Endometrial microvascular endothelial cells (primary cell): ENCODE data around the gene CD274. TPM values are rescaled to one million over a fixed set of nuclear protein-coding genes. Genes with fewer than 3 reads are reported as not detected.
"Not testable (repeated sequence)": the region's sequence is repeated elsewhere in the genome, so short reads cannot be mapped to it uniquely, and the experiment has no call there.

Experiments used
- in situ Hi-C: cut with HindIII; loops from 2 replicates; pipeline ENCODE4 v1.10.0; 2017; ENCODE audit warnings: low sequenced_read_pairs, low pct_unique_long_range_greater_than_20kb; ENCODE audit errors: inconsistent ontology term
- total RNA-seq: library from RNA; depleted of rRNA; stranded (reverse); fragments of >200 nt; gene quantifications from one replicate; pipeline ENCODE4 v1.2.3, GENCODE V29; 2015; ENCODE audit errors: inconsistent ontology term

Gene CD274
- total RNA-seq, 1 donor from 2014 or later: 58.4 TPM

DNA sequence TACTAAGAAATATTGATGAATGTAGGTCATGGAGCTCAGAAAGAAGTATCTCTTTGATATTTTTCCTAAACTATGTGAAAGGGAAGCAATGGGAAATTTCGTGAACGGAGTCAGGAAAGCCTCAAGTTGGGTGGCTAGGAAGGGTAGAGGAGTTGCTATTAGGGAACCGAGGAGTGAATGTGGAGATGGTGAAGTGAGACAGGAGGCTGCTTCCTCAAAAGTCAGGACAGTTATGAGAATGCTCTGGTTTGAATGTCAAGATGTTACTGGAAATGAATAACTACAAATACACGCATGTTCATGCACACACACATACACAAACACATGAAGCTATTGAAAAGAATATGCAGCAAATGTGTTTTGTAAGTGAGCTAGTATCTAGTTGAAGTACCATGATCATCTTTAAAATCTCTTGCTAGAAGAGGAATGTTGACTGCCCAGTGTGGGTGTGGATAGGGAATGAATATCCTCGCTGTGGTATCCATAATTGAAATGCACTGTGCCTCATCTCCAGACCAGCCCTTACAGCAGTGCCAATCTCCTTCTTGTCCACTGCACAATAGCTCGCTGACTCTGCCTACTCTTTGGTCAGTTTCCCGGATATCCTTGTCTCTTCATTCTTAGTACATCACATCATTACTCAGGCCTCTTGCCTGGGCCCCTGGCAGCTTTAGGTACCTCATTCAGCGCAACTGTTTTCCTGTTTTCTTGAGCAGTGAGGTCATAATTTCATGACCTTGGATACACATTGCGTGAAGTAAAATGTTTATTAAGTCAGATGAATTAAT, 38.1 kb downstream of the CD274 start:
- in situ Hi-C loops: no loop called here

DNA sequence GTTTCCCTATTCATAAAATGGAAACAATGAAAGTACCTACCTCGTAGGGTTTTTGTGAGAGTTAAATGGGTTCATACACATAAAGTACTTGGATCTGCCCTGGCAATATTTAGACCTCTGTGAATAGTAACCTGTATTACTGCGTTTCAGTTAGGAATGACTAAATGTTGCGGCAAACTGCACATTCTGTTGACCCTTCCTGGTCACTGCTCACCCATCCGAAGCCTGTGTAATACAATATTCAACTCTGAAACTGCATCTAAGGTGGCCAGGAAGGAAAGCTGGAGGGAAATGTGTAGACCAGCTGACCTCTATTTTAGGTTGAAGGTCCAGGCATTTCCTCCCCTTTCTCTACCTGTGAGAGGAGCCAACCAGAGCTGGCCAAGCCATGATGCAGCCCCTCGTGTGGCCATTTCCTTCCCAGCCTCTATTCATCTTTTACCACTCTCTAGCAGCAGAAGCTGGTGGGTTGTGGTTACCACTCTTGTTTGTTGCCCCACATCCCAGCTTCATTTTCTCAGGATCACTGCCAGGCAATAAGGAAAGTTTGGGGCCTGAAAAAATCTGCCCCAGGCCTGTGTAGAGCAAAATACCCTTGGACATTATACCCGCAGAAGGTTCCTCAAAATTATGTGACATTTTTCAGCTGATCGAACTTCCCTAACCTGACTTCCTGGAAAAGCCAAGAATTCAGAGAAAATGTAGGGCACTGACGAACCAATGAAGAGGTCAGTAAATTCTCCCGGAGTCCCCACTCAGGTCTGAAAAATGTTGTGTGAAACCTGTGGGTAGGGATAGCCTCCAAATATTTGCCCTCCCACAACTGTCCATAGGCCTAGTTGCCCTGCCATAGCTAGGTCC, 39.5 kb downstream of the CD274 start:
- in situ Hi-C loops: no loop called here

DNA sequence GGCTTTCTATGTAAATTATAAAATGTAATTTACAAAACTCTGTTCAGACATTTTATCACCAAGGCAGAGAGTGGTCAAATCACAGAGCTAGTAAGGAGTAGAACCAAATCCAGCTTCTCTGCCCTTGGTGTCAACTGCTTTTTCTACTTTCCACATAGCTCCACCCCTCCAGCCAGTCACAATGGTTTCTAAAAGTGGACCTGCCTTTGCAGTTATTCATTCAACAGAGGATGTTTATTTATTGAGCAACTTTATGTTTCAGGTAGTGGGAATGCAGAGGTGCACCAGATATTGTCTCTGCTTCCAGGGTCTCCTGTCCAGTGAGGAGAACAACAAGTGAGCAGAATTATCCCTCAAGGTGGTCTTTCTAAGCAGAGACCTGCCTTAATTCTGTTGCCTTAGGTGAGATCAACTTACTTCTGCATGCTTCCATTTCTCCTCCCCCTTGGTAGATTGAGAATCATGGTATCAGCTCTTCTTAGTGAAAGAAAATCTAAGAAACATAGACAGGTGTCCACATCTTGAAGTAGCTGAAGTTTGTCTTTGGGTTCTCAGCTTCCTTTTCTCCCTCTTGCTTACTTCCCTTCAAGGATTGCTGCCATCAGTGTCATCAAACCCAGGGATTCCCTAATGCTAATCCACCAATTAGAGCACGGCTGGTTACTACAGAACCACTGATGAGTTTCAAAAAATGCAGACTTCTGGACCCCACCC, 42.8 kb downstream of the CD274 start:
- in situ Hi-C loops: no loop called here

DNA sequence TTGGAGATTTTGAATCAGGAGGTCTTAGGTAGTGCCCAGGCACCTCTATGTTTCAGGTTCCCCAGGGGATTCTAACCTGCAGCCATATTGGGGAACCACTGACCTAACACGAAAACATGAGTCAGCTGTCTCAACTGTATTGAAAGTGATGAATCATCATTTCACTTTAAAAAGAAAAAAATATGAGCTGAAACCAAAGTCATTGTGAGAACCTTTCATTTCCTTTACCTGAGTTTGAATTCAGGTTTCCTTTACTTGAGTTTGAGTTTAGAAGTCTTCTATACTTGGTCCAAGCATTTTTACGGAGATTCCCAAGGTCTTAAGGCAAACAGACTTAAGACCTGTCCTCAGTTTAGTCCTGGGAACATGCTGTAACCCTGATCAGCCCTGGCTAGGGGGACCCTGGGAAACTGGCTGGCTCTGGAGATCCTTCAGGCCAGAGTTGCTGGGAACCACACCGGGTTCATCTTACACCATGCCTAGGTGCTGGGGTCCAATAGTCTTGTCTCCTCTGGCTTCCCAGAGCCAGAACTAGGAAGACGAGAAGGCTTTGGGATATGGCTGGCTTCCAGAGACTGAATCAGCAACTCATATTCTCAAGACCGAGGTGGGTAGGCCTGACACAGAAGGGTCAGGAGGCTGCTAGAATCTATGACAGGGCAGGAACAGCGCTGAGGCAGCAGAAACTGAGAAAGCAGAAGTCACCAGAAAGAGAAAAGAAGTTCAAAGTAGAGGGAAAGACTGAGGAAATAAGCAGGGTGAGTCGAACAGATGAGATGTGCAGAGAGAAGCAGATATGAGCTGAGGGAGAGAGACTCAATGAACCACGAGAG, 43.6 kb downstream of the CD274 start:
- in situ Hi-C loops: no loop called here

DNA sequence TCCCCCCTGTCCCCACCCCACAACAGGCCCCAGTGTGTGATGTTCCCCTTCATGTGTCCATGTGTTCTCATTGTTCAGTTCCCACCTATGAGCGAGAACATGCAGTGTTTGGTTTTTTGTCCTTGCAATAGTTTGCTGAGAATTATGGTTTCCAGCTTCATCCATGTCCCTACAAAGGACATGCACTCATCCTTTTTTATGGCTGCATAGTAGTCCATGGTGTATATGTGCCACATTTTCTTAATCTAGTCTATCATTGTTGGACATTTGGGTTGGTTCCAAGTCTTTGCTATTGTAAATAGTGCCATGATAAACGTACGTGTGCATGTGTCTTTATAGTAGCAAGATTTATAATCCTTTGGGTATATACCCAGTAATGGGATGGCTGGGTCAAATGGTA, 44.4 kb downstream of the CD274 start:
- in situ Hi-C loops: not testable (repeated sequence)

DNA sequence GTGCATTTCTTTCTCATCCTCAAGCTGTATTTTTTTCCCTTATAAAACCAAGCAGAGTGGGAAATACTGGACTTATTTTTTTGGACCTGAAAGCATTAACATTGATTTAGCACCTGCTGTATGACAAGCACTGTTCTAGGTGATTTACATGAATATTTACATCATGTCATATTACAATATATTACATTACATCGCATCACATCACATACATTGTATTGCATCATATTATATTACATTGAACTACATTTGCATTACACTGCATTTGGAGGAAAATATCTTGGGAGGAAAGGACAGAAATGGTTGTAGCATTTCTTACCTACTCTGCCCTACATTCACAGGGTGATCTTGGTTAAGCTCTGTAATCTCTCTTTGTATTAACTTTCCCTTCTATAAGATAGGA, 48.8 kb downstream of the CD274 start:
- in situ Hi-C loops: no loop called here

DNA sequence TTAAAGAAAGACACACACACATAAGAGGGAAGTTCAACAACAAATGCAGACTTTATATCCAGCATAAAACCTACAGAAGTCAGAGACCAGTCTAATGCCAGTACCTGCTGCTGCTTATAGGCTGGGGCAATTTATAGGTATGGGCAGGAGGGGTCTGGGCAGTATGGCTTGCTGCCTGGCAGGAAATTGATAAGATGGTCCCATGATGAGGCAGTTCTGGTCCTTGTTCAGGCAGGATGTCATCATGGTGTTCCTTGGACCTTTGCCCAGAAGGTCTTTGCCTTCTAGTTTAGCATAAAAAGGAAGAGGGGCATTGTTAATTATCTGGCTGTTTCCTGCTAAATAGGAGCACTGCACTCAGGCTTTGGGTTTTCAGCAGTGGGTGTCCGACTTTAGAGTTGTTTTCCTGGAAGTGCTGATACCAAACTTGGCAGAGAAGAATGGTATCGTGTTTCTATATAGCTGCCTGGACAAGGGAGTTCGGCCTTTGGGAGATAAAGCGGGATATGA, 49.6 kb downstream of the CD274 start:
- in situ Hi-C loops: no loop called here

DNA sequence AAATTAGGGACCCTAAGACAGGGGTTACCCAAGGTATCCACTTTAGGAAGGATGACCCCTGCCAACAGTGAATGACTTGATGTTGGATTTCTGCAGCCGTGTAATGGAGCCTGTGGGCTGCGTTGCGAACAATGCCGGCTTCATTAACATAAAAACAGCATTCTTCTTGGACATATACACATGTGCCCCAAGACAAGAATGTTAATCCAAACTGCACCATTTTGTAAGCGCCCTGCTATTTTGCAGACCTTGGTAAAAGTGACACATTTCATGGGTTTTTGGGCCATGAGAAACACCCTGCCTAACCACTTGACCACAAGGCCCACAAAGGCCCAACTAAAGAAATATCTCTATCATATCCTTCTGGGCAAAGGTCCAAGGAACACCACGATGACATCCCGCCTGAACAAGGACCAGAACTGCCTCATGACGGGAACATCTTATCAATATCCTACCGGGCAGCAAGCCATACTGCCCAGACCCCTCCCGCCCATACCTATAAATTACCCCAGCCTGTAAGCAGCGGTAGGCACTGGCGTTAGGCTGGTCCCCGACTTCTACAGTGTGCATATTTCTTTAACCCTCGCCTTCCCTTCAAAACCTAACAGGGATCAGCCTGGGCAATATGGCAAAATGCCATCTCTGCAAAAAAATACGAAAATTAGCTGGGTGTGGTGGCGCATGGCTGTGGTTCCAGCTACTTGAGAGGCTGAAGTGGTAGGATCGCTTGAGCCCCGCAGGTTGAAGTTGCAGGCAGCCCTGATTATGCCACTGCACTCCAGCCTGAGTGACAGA, 50.3 kb downstream of the CD274 start:
- in situ Hi-C loops: no loop called here

DNA sequence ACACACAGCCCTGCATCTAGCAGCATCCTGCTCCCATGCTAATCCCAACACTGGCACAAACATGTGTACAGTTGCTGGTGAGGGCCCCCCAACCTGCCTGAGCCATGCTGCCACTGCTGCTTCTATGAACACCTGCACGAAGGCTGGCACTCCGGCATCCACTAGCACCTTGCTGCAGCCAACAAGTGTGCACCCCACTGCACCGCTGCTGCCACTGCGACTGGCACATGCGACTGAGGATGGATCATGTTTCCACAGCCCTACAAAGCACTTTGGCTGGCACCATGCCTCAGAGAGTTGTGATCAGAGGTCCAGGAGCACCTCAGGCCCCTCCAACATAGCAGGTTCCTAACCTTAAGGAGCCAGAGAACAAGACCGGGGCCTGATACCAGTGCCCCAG, 52.2 kb downstream of the CD274 start:
- in situ Hi-C loops: no loop called here

DNA sequence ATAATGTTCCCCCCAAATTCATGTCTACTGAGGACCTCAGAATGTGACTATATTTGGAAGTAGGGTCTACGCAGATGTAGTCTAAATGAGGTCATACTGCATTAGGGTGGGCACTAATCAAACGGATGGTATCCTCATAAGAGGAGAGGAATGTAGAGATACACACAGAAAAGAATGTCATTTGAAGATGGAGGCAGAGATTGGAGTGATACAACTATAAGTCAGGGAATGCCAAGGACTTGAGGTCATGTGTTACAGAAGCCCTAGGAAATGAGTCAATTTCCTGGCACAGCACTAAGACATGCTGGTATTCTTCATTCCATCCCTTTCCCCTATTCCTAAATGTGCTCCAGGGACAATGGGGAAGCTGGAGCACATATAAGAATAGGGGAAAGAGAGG, 59.2 kb downstream of the CD274 start:
- in situ Hi-C loops: no loop called here

DNA sequence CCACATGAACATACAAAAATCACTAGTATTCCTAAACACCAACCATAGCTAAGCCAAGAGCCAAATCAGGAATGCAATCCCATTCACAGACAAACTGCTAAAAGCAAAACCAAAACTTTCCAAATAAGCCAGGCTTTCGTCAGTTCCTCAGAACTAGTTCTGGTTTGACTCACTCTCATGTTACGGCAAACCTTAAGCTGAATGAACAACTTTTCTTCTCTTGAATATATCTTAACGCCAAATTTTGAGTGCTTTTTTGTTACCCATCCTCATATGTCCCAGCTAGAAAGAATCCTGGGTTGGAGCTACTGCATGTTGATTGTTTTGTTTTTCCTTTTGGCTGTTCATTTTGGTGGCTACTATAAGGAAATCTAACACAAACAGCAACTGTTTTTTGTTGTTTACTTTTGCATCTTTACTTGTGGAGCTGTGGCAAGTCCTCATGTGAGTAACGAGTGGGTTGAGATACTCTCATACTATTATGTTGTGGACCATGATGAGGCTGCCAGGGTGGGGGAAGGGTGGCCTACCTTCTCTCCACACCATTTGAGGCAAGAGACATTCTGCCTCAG, 60.1 kb downstream of the CD274 start, which contains the start of gene PDCD1LG2:
PDCD1LG2 (plus strand) TSS at position 172 of the 572 bp plus-strand sequence. CDS start 12,016 bp downstream, outside the sequence.
- in situ Hi-C loops: no loop called here

DNA sequence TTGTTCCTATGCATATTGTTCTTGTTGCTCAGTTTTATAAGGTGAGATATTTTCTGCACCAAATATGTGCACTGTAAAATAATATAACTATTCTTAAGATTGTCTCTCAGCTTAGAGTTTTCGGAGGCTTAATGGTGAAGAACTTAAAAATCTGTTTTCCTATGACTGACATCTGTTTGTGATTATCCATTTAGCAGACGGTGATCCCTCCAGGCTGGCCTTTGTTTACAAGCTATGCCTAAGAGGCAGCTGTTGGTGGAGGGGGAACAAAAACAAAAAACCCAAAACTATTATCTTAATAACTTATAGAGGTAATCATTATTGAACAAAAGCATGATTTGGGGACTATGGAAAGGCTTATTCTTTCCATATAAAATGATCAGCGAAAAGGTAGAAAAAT, 60.6 kb downstream of the CD274 start:
- in situ Hi-C loops: no loop called here

DNA sequence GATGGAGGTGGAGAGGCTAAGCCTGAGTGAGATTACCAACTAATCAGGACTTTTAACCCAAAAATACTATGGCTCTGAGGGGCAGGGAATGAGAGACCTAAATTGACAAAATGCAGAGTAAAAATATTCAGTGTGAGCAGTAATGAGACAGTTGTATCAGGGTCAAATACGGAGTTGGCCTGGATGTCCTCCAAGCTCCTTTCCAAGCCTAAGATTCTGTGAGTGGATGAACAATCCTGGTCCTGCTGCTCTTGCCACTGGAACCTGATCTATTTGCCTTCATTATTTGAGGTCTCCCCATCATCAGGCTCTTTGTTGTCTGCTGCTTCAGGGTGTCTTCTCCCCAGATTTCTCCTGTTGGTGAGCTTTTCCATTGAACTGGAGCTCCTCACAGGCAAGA, 61.1 kb downstream of the CD274 start:
- in situ Hi-C loops: no loop called here

DNA sequence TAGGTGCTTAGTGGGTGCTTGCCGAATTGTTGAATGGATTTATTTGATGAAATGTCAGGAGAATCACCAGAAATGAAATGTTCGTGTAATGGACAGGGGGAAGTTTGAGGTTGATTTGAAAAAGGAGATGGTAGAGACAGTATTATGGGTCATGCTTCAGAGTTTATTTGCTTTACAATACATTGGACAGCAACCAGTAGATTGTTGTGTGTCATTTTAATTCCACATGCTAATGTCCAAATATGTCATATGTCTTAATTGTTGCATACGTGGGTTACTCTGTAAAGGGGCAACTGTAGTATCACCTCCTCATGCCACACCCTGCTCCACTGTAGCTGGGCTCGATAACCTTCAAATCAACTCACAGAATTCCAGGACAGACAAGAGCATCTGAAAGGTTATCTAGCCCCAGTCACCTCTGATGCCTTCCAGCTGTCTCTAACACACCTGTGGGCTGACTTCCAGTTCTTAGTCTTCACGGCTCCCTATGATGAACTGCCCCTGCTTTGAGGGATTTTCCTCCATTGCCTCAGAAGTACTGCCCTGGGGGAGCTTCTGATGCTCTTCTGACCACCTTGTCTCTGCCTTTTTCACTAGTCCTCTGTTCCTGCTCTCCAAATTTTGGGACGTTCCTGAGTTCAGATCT, 61.7 kb downstream of the CD274 start:
- in situ Hi-C loops: no loop called here

DNA sequence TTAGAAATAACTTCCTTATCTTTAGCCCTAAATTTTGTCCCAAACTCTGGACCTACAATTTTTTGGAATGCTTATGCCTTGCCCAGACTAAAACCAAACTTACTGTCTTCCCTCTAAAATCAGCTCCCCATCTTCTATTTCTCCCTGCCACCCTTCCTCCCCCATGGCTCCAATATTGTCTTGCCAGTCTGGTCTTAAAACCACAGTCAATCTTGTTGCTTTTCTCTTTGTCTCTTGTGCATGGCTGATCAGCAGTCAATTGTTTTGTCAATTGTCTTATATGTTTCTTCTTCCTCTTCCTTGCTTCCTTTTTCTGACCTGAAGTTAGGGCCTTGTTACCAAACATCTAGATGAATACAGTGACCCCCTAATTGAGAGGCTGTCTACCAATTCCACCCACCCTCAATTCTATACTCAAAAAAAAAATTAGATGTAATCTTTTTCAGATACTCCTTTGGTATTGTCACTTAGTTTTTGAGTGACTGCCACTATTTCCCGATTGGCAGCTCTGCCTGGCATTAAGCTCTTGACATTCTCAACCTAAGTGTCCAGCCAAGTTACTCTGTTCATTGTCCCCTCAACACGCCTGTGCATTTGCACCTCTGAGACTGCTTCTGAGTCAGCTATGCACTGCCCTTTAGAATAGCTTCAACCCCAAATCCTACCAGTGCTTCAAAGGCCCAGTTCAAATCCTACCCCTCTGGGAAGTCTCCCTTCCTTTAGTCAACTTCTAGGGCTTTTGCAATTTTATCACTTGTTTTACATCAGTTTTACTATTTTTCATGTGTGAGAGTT, 62.5 kb downstream of the CD274 start:
- in situ Hi-C loops: no loop called here

DNA sequence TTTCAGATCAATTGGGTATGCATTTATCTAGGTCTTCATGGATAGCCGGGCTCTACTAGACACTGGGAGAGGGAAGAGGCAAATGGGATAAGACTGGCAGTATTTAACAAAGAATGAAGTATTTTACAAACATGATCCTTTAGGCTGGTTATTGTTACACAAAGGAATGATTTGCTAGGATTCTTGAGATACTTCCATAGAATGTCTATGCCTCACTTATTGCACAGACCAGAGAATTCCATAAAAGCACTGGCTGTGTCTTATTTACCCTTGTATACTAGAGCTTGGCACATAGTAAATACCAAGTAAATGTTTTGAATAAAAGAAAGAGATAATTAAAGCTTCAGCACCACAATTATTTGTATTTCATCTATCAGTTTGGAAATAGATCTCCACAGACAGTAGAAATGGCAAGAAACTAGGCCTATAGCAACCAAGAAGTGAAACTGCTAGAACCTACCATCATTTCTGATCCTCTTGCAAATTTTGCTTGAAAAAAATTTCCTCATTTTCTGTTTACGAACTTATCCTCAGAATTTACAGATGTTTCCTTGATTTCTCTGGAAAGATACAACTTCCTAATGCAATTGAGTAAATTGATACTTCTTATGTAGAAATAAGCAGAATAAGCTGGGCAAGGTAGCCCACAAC, 63.7 kb downstream of the CD274 start:
- in situ Hi-C loops: no loop called here
